AG09319 (cell line): ENCODE measurements around the gene SPRED3.

Source experiments
- DNase-seq: peaks from one replicate; pipeline ENCODE4 v3.0.0-alpha.2; 2010; ENCODE audit warnings: low read depth; ENCODE audit errors: extremely low read depth
- TF ChIP-seq, protein P1 (sequence below): IDR thresholded peaks from 2 replicates; pipeline ENCODE4 v1.5.1; 2011; ENCODE audit warnings: low read depth, mild to moderate bottlenecking, inconsistent platforms, low read length, moderate library complexity

Gene SPRED3

DNA sequence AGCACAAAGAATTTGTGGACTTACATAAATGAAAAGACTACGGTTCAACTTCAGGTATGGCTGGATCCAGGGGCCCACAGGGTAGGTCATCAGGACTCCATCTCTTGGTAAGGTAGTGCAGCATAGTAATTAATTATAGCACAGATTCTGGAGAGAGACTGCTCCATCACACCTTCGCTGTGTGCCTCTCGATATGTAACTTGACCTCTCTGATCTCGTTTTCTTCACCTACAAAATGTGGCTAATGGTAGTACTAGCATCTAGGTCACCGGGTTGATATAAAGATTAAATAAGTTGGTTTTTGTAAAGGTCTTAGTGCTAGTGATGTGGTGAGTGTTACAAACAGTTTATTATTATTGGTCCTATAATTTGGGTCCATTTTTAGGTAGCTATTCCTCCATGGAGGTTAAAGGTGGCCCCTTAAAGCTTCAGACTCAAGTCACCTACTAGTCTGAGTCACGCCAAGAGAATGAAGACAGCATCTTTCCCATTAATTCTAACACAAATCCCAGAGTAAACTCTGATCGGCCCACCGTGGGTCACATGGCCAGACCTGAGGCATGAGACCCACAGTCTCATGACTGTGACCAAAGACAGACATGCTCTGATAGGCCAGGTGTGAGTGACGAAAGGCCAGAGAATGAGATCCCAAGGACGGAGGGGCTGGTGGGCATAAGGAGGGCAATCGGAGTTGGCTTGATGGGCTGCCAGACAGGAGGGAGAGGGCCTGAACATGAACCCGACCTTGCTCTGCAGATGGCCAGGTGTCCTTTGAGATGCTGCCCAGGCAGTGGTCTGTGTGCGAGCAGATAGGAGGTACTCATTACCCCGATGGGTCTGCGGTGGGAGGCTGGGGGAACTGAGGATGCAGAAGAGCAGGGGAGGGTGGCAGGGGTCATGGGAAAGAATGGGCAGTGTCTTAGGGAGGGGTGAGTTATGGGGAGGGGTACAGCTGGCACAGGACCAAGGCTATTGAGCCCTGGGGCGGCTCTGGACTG, 32.5 kb upstream of the SPRED3 start:
- TF ChIP-seq, protein P1, sequence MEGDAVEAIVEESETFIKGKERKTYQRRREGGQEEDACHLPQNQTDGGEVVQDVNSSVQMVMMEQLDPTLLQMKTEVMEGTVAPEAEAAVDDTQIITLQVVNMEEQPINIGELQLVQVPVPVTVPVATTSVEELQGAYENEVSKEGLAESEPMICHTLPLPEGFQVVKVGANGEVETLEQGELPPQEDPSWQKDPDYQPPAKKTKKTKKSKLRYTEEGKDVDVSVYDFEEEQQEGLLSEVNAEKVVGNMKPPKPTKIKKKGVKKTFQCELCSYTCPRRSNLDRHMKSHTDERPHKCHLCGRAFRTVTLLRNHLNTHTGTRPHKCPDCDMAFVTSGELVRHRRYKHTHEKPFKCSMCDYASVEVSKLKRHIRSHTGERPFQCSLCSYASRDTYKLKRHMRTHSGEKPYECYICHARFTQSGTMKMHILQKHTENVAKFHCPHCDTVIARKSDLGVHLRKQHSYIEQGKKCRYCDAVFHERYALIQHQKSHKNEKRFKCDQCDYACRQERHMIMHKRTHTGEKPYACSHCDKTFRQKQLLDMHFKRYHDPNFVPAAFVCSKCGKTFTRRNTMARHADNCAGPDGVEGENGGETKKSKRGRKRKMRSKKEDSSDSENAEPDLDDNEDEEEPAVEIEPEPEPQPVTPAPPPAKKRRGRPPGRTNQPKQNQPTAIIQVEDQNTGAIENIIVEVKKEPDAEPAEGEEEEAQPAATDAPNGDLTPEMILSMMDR: no peak

DNA sequence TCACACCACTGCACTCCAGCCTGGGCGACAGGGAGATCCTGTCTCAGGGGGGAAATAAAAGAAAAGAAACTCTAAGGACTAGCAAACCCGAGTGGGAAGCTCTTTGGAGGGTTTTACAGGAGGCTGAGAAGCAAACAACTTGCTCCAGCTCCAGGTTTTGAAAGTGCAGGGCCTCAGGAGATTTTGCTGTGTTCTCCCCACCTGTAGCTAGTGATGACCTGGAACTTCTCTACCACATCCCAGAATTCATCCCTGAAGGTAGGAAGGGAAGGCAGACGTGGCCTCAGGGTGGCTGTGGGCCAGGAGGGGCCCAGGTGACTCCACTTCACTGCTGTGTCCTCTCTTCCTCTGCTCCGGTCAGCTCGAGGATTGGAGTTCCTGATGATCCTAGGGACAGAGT, 30.4 kb upstream of the SPRED3 start:
- TF ChIP-seq, protein P1: no peak

More for the DNA sequence above, 32.5 kb upstream of the SPRED3 start:
- DNase-seq: no peak

DNA sequence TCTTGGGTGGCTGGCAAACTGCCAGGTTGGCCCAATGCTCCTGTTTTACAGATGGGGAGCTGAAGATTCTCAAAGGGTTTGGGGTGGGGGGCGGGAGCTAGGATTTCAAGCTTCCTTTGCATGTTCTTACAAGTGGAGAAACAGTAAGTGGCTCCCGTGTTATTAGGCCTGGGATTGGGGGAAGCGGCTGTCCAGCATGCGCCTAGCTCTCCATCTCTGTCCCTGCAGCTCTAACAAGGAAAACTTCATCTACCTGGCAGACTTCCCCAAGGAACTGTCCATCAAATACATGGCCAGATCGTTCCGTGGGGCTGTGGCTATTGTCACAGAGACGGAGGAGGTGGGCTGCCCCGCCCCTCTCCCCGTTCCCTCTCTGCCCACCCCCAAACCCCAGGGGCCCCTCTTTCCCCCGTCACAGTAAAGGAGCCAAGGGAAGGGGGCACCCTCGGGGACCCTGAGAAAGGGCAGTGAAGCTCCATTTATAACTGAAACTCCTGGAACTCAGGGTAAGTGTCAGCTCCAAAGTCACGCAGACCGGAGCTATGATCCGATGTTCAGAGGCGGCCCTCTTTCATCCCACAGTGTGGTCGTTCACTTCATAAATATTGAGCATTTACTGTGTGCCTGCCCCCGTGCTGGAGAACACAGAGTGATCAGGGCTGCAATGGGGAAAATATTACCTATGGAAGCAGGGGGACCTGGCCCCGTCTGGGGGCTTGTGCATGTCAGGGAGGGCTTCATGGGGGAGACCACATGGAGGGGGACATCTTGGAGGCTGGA, 29.1 kb upstream of the SPRED3 start:
- TF ChIP-seq, protein P1: no peak
- DNase-seq: no peak

More for the DNA sequence above, 30.4 kb upstream of the SPRED3 start:
- DNase-seq: no peak

DNA sequence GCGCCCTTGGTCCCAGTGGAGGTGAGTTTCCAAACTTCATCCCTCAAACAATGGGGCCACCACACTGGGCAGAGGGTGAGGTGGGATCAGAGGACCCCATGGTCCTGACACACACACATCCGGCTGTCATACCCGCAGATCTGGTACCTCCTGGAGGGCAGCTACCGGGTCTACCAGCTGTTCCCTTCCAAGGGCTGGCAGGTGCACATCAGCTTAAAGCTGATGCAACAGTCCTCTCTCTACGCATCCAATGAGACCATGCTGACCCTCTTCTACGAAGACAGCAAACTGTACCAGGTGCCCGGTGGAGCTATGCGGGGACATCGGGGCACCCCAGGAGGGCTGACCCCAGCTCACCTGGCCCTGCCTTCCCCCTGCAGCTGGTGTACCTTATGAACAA, 28.1 kb upstream of the SPRED3 start:
- no peak for DNase-seq
- TF ChIP-seq, protein P1: no peak

DNA sequence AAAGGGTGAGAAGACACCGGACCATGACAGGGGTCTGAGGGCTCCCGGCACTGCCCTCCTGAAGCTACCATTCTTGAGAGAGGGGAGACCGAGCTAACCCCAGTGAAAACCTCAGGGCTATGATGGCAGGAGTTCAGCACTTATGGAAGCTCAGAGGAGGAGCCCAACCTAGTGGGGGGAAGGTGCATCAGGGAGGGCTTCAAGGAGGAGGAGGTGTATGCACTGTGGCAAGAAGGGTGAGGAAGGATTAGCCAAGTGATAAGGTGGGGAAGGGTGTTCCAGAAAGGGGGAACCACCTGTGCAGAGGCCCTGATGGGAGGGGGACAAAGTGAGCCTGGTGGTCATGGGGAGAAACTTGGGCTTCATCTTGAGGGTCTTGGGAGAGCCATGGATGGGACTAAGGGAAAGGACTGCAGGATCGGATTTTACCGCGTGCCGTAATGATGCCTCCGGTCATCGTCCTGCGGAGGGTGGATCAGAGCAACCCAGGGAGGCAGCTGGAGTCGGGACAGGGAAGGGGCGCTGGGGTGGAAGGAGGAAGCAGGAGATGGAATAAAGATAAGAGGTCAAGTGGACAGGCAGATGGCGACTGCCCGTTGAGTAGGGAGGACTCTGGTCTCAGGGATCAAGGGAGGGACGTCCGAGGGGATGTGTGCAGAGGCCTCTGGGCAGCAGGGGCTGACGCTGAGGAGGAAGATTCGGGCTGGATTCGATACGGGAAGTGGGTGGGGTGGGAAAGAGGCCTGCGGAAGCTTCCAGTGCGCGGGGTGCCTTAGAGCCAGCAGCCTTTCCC, 27.5 kb upstream of the SPRED3 start:
- TF ChIP-seq, protein P1: no peak
- no peak for DNase-seq

DNA sequence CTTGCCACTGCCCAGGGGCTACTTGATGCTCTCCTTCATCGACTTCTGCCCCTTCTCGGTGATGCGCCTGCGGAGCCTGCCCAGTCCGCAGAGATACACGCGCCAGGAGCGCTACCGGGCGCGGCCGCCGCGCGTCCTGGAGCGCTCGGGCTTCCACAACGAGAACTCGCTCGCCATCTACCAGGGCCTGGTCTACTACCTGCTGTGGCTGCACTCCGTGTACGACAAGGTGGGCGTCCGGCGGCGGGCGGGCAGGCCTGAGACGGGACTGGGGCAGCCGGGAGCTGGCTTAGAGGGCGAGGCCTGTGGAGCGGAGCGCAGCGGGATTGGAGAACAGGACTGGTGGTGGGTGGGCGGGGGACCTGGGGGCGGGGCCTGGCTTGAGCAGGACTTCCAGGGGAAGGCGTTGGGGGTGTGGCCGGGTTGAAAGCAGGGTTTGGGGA, 26.8 kb upstream of the SPRED3 start:
- TF ChIP-seq, protein P1: no peak; the same call in 1 of the 2 replicates
- DNase-seq: no peak
